ENCODE measurements around the gene ALG12. TPM values are rescaled to one million over a fixed set of nuclear protein-coding genes. Genes with fewer than 3 reads are reported as not detected.

The ALG12 gene
- total and polyA plus RNA-seq, 2 of the 4 experiments (the other 2 are of a cell fraction), result 7.2 to 10.9 TPM

DNA sequence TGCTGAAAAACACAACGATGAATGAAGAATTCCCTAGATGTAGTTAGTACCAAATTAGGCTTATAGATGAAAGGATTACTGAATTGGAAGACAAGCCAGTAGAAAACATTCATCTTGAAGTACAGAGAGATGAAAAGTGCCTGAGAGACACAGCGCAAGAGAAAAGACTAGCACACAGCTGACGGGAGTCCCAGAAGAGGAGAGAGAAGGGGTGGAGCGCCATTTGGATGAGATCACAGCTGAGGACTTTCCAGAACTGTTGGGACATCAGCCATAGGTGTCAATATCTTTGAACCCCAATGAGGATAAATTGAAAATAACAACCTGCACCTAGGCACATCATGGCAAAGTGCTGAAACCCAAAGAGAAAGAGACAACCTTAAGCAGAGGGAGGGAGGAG is 25.2 kb downstream of the ALG12 start:
- Histone ChIP-seq H3K9ac (ENCODE audit: low read depth, low read length) (no peak overlapping the region), H3K27ac (ENCODE audit: insufficient read depth, low read length) (no peak overlapping the region), H3K9me3 (ENCODE audit: control insufficient read depth, insufficient read depth, low read length) (peaks cover 9% of the 10 kb centered on the region), H3K27me3 (ENCODE audit: control insufficient read depth, insufficient read depth, low read length) (no peaks in the 10 kb centered on the region), H4K91ac (ENCODE audit: insufficient read depth, low read depth, low read length) (no peak overlapping the region), H3K56ac (ENCODE audit: extremely low read depth, insufficient read depth, low read length) (no peak overlapping the region), H3K18ac (ENCODE audit: low read depth, low read length) (no peak overlapping the region), H2AK5ac (ENCODE audit: low read depth, low read length) (no peak overlapping the region), H4K20me1 (ENCODE audit: insufficient read depth, low read length) (peaks cover 10% of the 10 kb centered on the region; the same call in 1 of the 2 replicates), H2BK20ac (ENCODE audit: low read depth, low read length) (no peak overlapping the region), H2BK15ac (ENCODE audit: low read depth, low read length) (no peak overlapping the region), H3K79me1 (ENCODE audit: low read depth in 1 of 2, low read length in 2 of 2) (peaks cover 26 to 46% of the 10 kb centered on the region in 2 experiments), H3K9me1 (ENCODE audit: insufficient read depth, low read length) (peaks cover 9% of the 10 kb centered on the region; the same call in 1 of the 2 replicates), H2BK5ac (ENCODE audit: low read depth, low read length, poor library complexity, severe bottlenecking) (no peak overlapping the region), H2AK9ac (replicated peaks; ENCODE audit: low read depth, low read length, poor library complexity) (no peak overlapping the region), H3K4me2 (ENCODE audit: low read depth, low read length) (no peak overlapping the region), H2BK120ac (ENCODE audit: low read depth, low read length) (no peak overlapping the region), H3K14ac (replicated peaks; ENCODE audit: low read depth, low read length) (no peak overlapping the region), H3K4me3 (ENCODE audit: insufficient read depth, low read depth, low read length) (no peak overlapping the region), H4K8ac (ENCODE audit: low read depth in 2 of 2, low read length in 2 of 2) (no peak overlapping the region), H3K4me1 (ENCODE audit: control insufficient read depth, insufficient read depth, low read length) (no peaks in the 10 kb centered on the region), H3K36me3 (ENCODE audit: control insufficient read depth, insufficient read depth, low read length) (peaks cover 24% of the 10 kb centered on the region), H3K23ac (ENCODE audit: low read depth, low read length) (no peak overlapping the region), H2AFZ (replicated peaks; ENCODE audit: low read length, poor library complexity) (no peak overlapping the region), H3K4ac (ENCODE audit: low read depth, low read length) (no peak overlapping the region), H4K5ac (ENCODE audit: low read depth, low read length) (no peak overlapping the region)
- WGBS, 2 experiments (ENCODE audit: extremely low coverage in 2 of 2, insufficient read length in 1 of 2), result no CpG with 5 or more reads among the region's 4 CpGs
- dilution Hi-C loops (cut with HindIII; ENCODE audit: low sequenced_read_pairs, unreplicated experiment), result no loop called here
- no TSS peak for BruUV-seq (replicated peaks)
- POLR2A ChIA-PET (ENCODE audit: unreplicated experiment), result no interaction called here
- CTCF ChIA-PET, result no interaction called here
- in situ Hi-C loops (cut with MboI; ENCODE audit: low sequenced_read_pairs), result no loop called here
- intact Hi-C loops (cut with micrococcal nuclease), result no loop called here
- DNase-seq, result no peak
- TF ChIP-seq POLR2A (IDR thresholded peaks at IDR 0.05; ENCODE audit: low read depth, low read length) (no peak), RCOR1 (IDR thresholded peaks at IDR 0.05; ENCODE audit: insufficient replicate concordance, low read length) (no peak), RAD21 (IDR thresholded peaks at IDR 0.05; ENCODE audit: low read length) (no peak), USF2 (IDR thresholded peaks at IDR 0.05; ENCODE audit: low read depth, low read length) (no peak), FOS (IDR thresholded peaks at IDR 0.05; ENCODE audit: low read depth, low read length) (no peak), NFE2L2 (IDR thresholded peaks at IDR 0.05; ENCODE audit: low read depth, low read length) (no peak), RFX5 (IDR thresholded peaks at IDR 0.05; ENCODE audit: low read depth, low read length) (no peak), CHD1 (IDR thresholded peaks at IDR 0.05; ENCODE audit: low read depth, low read length) (no peak), CEBPB (IDR thresholded peaks at IDR 0.05; ENCODE audit: low read depth, low read length) (no peak), BHLHE40 (IDR thresholded peaks at IDR 0.05; ENCODE audit: low read depth, low read length) (no peak), SMC3 (IDR thresholded peaks at IDR 0.05; ENCODE audit: low read depth, low read length) (no peak), MXI1 (IDR thresholded peaks at IDR 0.05; ENCODE audit: borderline replicate concordance, low read depth, low read length) (no peak), MAFK (IDR thresholded peaks at IDR 0.05; ENCODE audit: low read depth, low read length) (no peak), MAZ (IDR thresholded peaks at IDR 0.05; ENCODE audit: borderline replicate concordance, low read depth, low read length) (no peak)
- TF ChIP-seq, protein P1, sequence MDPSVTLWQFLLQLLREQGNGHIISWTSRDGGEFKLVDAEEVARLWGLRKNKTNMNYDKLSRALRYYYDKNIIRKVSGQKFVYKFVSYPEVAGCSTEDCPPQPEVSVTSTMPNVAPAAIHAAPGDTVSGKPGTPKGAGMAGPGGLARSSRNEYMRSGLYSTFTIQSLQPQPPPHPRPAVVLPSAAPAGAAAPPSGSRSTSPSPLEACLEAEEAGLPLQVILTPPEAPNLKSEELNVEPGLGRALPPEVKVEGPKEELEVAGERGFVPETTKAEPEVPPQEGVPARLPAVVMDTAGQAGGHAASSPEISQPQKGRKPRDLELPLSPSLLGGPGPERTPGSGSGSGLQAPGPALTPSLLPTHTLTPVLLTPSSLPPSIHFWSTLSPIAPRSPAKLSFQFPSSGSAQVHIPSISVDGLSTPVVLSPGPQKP (IDR thresholded peaks at IDR 0.05; ENCODE audit: borderline replicate concordance, low read depth, low read length), result no peak
- TF ChIP-seq, protein P2, sequence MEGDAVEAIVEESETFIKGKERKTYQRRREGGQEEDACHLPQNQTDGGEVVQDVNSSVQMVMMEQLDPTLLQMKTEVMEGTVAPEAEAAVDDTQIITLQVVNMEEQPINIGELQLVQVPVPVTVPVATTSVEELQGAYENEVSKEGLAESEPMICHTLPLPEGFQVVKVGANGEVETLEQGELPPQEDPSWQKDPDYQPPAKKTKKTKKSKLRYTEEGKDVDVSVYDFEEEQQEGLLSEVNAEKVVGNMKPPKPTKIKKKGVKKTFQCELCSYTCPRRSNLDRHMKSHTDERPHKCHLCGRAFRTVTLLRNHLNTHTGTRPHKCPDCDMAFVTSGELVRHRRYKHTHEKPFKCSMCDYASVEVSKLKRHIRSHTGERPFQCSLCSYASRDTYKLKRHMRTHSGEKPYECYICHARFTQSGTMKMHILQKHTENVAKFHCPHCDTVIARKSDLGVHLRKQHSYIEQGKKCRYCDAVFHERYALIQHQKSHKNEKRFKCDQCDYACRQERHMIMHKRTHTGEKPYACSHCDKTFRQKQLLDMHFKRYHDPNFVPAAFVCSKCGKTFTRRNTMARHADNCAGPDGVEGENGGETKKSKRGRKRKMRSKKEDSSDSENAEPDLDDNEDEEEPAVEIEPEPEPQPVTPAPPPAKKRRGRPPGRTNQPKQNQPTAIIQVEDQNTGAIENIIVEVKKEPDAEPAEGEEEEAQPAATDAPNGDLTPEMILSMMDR (conservative IDR thresholded peaks at IDR 0.05; ENCODE audit: low read depth, low read length), result no peak
- no peak for ATAC-seq (ENCODE audit: low read depth)

All from IMR-90 (cell line).